22Rv1 (cell line): ENCODE results near the gene ANKRD36B.
A peak's percentile ranks its signal among the peaks of the same experiment; 100 is the strongest.
"Not testable (repeated sequence)": the region's sequence is repeated elsewhere in the genome, so short reads cannot be mapped to it uniquely, and the experiment has no call there.

Experiments used
- H3K27ac ChIP-seq: fragments of 450-650 bp; 2 replicates; pipeline ENCODE4 v1.5.1; 2017
- ZFX ChIP-seq: fragments of 450-650 bp; IDR thresholded peaks from 2 replicates; pipeline ENCODE4 v1.6.1; 2017; ENCODE audit warnings: antibody characterized with exemption, borderline replicate concordance
- TF ChIP-seq, protein P1 (sequence below): fragments of 450-650 bp; IDR thresholded peaks from 2 replicates; pipeline ENCODE4 v1.5.1; 2017; ENCODE audit warnings: mild to moderate bottlenecking

Gene ANKRD36B

DNA sequence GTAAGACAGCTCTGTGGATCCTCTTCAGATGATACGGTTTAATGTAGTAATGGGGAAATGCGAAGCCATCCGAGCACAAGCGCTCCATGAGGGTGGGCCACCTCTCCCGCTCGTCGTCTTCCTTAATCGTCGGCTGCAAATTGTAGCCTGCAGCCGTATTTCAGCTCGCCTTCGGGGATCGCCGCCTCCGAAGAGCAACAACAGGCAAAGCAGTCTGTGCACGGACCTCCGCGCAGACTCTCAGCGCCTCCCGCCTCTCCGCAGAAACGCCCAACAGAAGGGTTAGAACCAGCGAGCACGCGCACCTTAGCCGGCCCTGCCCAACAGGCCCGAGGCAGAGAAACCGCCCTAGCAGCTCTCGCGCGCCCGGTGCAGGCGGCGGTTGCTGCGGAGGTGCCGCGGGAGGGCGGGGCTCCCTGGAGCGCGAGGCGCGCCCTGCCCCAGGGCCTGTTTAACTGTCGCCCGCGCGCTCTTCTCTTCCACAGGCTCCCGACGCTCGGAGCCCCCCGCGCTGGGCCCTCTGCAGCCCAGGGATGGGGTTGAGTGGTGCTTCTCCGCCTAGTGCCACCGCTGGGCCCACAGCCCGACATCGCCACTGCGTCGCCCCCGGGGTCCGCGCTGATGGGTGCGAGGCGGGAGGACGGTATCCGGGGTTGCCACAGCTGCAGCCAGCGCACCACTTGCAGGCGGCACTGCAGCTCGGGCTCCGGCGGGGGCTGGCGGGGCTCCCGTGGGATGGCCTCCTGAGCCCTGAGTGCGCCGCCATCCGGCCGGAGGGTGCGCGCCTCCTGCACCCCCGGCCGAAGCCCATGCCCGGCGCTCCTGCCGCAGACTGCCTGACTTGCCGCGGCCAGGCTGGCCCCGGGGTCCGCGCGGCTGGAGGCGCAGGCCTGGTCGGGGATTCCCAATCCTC is at the start of gene ANKRD36B:
Gene ANKRD36B (minus strand): TSS at position 280 of the 913 bp plus-strand sequence. CDS start 192 bp downstream, at position 88.
- H3K27ac ChIP-seq = peak within 1 kb of the TSS; percentile 94

DNA sequence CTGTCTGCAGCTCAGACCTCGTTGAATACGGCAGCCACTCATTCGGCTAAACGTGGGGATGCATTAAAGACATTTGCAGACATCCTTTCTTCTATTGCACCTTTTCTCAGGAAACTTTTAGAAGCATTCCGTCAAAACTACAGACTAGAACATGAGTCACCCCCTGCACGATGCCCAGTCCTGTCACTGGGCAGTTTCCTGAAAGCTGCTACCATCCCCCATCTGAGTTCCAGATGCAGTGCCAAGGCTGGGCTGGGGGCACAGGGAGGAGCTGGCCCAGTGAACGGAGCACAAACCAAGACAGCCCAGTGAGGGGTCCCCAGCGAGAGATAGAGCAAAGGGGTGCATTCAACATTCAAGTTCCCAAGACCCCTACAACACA is 36.4 kb upstream of the ANKRD36B start:
- H3K27ac ChIP-seq = not testable (repeated sequence)

DNA sequence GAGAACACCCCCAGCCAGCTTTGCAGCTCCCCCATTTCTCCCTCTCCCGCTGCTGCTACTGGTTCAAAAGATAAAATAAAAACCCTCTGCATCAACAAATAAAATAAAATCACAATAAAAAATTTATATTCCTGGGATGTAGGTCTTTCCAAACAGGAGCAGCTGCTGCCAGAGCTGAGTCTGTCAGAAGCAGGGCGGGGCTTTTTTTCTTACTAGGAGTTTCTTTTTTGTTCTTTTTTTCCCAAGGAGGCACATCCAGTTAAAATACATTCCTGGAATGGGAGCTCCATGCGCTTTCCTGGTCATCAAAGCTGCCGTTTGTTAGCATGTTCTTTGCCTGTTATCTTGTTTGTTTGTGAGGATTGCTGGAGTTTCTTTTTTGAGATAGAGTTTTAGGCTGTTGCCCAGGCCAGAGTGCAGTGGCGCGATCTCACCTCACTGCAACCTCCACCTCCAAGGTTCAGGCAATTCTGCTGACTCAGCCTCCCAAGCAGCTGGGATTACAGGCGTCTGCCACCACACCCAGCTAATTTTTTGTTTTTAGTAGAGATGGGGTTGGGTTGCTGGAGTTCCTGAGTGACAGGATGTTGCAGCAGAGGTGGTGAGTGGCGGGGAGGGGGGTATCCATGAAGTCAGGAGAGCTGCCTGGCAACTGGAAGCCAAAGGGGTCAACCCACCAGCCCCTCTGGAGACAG is 35.8 kb upstream of the ANKRD36B start:
- not testable (repeated sequence) for H3K27ac ChIP-seq

DNA sequence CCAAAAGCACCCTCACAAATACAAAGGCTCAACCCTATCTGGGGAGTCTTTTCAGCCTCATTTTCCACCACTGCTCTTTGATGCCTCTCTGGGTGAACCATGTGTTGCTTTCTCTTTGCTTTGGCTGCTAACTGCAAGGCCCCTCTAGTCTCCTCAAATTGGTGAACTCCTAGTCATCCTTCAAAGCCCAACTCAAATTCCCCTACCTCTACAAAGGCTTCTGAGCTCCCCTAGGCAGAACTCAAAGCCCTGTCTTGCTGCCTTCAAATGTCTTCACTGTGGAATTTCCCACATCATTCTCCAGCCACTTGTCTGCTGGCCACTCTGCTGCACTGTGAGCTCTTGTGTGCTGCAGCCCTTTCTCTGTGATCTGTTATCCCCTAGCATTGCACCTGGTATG is 33.3 kb upstream of the ANKRD36B start:
- H3K27ac ChIP-seq = not testable (repeated sequence)

DNA sequence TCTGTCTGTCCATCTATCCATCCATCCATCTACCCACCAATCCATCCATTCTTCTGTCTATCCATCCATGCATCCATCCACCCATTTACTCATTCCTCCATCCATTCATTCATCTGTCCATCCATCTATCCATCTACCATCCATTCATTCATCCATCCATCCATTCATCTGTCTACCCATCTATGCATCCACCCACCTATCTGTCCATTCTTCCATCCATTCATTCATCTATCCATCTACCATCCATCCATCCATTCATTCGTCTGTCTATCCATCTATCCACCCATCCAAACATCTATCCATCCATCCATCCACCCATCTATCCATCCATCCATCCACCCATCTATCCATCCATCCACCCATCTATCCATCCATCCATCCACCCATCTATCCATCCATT is 30.8 kb upstream of the ANKRD36B start:
- not testable (repeated sequence) for H3K27ac ChIP-seq

DNA sequence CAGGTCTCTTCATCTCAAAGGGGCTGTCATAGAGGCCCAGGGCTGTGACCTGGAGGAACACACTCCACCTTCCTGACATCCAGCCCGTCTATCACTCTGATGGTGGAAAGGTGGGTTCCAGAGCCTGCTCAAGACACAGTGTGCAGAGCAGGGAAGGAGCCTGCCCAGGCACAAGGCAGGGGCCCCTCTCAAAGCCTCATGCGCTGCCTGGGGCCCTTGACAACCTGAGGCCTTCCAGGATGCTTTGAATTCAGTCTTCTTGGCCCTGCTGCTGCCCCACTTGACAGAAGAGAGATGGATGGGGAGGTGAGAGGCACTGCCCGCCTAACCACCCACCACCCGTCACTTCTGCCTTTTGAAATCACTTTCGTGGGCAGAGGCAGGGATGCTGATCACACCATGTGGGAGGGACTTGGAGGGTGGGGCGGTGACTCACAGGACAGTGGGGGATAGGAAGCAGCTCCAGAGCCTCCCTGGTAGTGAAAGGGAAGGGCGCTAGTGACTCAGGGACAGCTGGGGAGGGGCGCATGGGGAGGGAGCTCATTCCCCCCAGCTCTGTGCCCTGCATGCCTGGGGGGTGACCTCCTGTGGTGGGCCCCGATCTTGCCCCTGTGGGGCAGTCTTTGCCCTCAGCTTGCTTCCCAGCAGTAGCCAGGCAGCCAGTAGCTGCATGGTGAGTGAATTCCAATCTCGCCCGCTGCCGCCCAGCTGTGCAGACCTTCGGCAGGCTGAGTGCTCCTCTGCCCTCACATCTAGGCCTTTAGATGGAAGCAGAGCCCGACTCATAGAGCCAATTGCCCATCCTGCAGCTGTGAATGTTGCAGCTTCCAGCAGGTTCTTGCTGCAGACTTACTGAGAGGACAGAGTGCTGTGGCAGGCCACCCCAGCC is 29.5 kb upstream of the ANKRD36B start:
- not testable (repeated sequence) for H3K27ac ChIP-seq

DNA sequence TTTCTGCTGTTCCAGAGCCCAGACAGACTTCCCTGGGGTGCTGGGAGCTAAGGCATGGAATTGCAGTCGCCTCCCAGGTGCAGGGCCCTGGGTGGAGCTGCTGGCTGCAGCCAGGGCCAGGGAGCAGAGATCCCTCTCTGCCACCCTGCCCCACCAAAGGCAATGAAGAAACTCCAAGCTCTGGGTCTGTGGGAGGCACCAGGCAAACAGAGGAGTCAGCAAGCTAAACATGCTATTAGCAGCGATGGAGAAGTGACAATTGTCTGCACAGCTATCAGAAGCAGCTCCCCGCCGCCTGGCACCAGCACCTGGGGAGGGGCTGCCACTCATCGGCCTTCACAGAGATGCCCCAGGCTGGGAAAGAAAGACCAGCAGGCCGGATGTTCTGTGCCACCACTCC is 28.2 kb upstream of the ANKRD36B start:
- no peak for TF ChIP-seq ZFX
- TF ChIP-seq, protein P1, sequence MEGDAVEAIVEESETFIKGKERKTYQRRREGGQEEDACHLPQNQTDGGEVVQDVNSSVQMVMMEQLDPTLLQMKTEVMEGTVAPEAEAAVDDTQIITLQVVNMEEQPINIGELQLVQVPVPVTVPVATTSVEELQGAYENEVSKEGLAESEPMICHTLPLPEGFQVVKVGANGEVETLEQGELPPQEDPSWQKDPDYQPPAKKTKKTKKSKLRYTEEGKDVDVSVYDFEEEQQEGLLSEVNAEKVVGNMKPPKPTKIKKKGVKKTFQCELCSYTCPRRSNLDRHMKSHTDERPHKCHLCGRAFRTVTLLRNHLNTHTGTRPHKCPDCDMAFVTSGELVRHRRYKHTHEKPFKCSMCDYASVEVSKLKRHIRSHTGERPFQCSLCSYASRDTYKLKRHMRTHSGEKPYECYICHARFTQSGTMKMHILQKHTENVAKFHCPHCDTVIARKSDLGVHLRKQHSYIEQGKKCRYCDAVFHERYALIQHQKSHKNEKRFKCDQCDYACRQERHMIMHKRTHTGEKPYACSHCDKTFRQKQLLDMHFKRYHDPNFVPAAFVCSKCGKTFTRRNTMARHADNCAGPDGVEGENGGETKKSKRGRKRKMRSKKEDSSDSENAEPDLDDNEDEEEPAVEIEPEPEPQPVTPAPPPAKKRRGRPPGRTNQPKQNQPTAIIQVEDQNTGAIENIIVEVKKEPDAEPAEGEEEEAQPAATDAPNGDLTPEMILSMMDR = no peak
- H3K27ac ChIP-seq = no peak overlapping the region

DNA sequence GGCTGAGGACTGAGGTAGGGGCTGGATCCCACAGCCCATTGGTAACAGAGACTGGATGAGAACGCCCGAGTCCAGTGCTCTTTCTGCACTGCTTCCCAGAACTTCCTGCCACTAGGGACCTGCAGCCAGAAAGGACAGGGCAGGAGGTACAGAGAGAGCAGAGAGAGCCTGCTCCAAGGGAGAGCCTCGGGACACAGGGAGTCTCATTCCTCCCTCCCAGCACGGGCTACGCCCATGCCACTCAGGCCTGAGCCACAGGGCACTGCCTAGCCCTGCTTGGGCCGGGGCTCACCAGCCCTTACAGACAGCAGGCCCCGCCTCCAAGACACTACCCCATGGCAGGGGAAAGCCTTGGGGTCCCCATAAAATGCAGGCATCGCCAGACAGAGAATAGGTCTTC is 26.1 kb upstream of the ANKRD36B start:
- H3K27ac ChIP-seq = not testable (repeated sequence)

DNA sequence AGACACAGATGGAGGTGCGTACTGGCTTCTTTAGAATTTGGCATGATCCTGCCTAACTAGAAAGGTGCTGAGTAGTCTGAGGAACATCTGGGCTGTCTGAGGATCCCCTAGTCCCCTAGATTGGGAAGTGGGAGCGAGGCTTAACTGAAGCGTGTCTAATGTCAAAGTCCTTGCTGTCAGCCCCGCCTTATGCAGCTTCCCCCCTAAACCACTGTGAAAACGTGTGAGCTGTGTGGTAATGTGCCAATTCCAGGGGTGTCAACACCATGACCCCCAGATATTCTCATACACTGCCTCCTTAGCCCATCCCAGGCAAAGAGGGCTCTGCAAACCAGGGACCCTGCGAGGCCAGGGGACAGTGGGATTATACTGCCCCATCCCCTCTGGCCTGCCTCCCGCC is 22.2 kb upstream of the ANKRD36B start:
- not testable (repeated sequence) for H3K27ac ChIP-seq

DNA sequence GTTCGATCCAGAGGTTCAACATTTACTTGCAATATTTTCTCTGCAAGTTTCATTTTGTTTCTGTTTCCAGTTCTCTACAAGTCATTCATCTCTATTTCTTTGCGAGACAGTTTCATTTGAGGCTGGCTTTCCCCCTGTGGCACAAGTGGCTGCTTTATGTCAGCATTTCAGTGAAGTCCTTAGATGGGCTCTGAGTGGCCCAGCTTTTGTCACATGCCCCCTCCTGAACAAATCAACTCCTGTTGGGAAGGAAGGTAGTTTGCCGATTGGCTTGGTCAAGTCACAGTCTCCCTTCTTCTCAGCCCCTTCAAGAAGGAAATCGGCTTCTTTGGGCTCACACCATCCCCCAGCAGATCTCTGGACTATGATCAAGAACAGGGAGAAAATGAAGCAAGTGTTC is 19.1 kb upstream of the ANKRD36B start:
- H3K27ac ChIP-seq = not testable (repeated sequence)

DNA sequence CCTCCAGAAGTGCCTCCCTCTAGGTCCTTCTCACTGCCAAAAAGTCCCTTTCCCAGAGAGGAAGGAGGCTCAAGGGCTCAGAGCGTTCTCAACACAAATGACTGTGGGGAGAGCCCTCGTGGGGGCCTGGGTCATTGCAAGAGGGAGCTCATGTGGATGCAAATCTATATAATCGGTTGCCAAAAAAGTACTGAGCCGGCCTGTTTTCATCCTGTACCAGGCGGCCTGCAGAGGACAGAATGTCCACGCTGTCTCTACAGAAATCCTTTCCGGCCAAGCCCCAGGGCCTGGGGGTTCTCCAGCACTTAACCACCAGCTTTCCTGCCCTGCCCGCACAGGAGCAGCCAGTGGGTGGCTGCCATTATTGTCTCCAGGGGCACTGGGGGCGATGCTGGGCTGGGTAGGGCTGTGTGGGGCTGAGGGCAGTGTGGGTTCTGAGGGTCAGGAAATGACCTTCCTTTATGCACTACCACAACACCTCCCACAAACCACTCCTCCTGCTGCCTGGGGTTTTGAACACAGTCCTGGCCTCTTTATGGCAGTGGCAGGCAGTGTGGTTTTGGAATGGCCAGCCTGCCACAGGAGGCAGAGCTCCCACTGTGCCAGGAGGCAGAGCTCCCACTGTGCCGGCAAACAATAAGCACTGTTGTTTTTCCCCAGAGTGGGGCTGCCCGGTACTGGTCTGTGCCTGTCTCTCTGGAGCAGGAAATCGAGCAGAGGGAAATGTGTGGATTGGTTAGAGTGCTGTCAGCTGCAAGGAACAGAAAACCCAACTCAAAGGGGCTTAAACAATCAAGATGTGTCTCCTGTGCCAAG is 16.1 kb upstream of the ANKRD36B start:
- not testable (repeated sequence) for H3K27ac ChIP-seq

DNA sequence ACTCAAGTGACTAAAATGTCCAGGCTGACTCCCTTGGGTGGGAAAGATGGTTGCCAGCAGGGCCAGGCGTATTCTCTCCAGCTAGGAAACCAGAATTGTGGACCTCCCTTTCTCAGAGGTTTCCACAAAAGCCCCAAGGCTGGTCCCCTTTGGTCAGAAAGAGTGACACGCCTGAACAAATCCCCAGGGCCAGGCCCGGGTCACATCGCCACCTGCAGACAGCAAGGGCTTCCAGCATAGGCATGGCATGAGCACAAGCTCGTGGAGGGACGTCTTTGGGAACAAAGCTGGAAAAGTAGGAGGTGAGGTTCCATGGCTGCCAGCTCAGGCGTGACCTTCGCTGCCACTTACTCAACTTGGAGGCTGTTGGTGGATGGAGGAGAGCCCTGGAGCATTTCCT is 15.4 kb upstream of the ANKRD36B start:
- H3K27ac ChIP-seq = not testable (repeated sequence)

DNA sequence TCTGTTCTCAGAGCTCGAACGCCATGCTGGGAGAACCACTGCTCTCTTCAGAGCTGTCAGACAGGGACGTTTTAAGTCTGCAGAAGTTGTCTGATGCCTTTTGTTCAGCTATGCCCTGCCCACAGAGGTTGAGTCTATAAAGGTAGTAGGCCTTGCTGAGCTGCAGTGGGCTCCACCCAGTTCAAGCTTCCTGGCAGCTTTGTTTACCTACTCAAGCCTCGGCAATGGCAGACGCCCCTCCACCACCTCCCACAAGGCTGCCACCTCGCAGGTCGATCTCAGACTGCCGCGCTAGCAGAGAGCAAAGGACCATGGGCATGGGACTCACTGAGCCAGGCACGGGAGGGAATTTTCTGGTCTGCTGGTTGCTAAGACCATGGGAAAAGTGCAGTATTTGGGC is 11.9 kb upstream of the ANKRD36B start:
- H3K27ac ChIP-seq = not testable (repeated sequence)

DNA sequence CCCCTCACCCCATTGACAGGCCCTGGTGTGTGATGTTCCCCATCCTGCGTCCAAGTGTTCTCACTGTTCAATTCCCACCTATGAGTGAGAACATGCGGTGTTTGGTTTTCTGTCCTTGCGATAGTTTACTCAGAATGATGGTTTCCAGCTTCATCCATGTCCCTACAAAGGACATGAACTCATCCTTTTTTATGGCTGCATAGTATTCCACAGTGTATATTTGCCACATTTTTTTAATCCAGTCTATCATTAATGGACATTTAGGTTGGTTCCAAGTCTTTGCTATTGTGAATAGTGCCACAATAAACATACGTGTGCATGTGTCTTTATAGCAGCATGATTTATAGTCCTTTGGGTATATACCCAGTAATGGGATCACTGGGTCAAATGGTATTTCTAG is 6.5 kb upstream of the ANKRD36B start:
- H3K27ac ChIP-seq = not testable (repeated sequence)

DNA sequence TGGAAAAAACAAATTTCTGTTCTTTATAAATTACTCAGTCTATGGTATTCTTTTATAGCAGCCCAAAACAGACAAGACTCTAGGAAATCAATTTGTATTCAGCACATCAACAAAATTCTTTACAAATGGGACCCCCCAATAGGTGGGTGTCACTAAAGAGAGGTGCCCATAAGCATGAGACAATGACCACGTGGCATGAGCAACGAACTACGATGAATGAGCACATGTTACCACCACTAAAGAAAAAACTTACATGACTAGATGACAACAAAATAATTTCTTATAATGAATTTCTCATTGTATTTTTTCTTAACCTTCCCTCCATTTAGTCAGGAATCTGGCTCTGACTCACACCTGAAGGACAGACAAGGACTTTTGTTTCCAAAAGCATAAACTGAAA is 3.8 kb upstream of the ANKRD36B start:
- not testable (repeated sequence) for H3K27ac ChIP-seq
